ENCODE measurements around the gene DCUN1D4. TPM values are rescaled to one million over a fixed set of nuclear protein-coding genes. Genes with fewer than 3 reads are reported as not detected.

The DCUN1D4 gene
- total and polyA plus RNA-seq, 8 donors = 9.2 to 24.2 (median 16.9) TPM

- no peak for ATAC-seq
- 80 to 86% methylated on average over 4 of the region's 4 CpGs for WGBS, 2 donors
- Histone ChIP-seq H3K27me3 (no peaks in the 10 kb centered on the region), H3K27ac (no peak overlapping the region), H3K4me3 (no peak overlapping the region), H3K36me3 (no peaks in the 10 kb centered on the region), H3K9me3 (no peaks in the 10 kb centered on the region), H3K4me1 (peaks cover 0 to 6% (median 6%) of the 10 kb centered on the region in 3 donors)
- TF ChIP-seq, protein P1, sequence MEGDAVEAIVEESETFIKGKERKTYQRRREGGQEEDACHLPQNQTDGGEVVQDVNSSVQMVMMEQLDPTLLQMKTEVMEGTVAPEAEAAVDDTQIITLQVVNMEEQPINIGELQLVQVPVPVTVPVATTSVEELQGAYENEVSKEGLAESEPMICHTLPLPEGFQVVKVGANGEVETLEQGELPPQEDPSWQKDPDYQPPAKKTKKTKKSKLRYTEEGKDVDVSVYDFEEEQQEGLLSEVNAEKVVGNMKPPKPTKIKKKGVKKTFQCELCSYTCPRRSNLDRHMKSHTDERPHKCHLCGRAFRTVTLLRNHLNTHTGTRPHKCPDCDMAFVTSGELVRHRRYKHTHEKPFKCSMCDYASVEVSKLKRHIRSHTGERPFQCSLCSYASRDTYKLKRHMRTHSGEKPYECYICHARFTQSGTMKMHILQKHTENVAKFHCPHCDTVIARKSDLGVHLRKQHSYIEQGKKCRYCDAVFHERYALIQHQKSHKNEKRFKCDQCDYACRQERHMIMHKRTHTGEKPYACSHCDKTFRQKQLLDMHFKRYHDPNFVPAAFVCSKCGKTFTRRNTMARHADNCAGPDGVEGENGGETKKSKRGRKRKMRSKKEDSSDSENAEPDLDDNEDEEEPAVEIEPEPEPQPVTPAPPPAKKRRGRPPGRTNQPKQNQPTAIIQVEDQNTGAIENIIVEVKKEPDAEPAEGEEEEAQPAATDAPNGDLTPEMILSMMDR (IDR thresholded peaks at IDR 0.05) = no peak
- intact Hi-C loops (cut with DNase I) = no loop called here
- no peak for DNase-seq
- no peak for FAIRE-seq
Observed at GRCh38 chr4:51840781-51841180, 2.2 kb upstream of the DCUN1D4 start.

- peak overlapping the region; percentile 39 to 95 (median 79) for H3K4me3 ChIP-seq
- FAIRE-seq (no peak), DNase-seq (peak in 2 of 6 donors; percentile 22 to 58), ATAC-seq (no peak)
- 1% methylated on average over 20 of the region's 20 CpGs for WGBS, 2 donors
- TF ChIP-seq, protein P1 (IDR thresholded peaks at IDR 0.05) = no peak
- no peaks in the 10 kb centered on the region for H3K9me3 ChIP-seq
- intact Hi-C loops (cut with DNase I) = no loop called here
- H3K27ac ChIP-seq = peak overlapping the region in 3 of 4 donors; percentile 67 to 94 (median 84)
- H3K36me3 ChIP-seq = no peaks in the 10 kb centered on the region
- no peaks in the 10 kb centered on the region for H3K27me3 ChIP-seq
- H3K4me1 ChIP-seq = peaks cover 0 to 7% (median 6%) of the 10 kb centered on the region in 3 donors
Observed at GRCh38 chr4:51842167-51842553, 793 bp upstream of the DCUN1D4 start.

DNA sequence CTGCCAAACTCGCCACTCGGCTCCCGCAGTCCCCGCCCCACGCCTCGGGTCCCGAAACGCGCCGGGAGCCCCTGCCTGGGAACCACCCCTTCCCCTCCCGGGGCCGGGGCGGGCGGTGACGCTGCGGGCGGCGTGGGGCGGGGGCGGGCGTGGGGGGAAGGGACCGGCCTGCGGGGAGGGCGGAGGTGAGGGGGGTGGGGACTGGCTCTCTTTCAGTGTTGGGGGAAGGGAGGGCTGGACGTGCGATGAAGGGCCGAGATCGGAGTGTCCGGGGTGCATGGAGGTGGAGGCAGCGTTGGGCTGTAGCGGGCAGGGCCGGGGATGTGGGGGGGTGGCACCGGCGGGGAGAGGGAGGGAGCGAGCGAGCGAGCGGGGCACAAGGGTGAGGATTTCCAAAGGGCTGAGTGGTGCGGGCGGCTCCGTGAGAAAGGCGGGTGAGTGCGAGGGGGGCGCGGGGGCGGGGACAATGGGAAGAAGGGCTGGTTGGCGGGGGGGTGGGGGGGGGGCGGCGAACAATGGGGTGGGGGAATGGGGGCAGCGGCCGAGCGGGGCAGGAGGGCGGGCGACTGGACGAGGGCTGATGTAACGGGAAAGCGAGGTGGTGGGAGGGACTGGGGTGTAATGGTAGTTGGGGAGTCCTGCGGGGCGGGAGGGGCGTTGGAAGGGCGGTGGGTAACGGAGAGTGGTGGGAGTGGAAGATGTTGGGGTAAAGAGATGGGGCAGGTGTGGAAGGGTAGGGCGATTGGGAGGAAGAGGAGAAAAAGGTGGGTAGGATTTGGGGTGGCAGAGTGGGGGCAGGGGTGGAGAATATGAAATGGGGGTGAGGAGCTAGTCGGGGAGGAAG is 578 bp downstream of the DCUN1D4 start:
- intact Hi-C loops (cut with DNase I) = no loop called here
- FAIRE-seq = no peak

GRCh38 chr4:51844153-51845054 is 1.5 kb downstream of the DCUN1D4 start:
- ATAC-seq (peak; percentile 68 to 80 (median 78)), FAIRE-seq (no peak), DNase-seq (peak; percentile 89 to 96 (median 92))
- Histone ChIP-seq H3K27ac (peak overlapping the region; percentile 66 to 94 (median 80)), H3K9me3 (no peaks in the 10 kb centered on the region), H3K4me1 (peaks cover 0 to 7% (median 6%) of the 10 kb centered on the region in 3 donors), H3K4me3 (peak overlapping the region; percentile 54 to 91 (median 62)), H3K36me3 (no peaks in the 10 kb centered on the region), H3K27me3 (no peaks in the 10 kb centered on the region)
- WGBS, 2 donors = 0 to 1% methylated on average over 60 to 71 of the region's 71 CpGs
- TF ChIP-seq, protein P1 (IDR thresholded peaks at IDR 0.05) = no peak
- intact Hi-C loops (cut with DNase I) = no loop called here

More for the DNA sequence above, 578 bp downstream of the DCUN1D4 start:
- TF ChIP-seq, protein P1 (IDR thresholded peaks at IDR 0.05) = no peak
- ATAC-seq (peak; percentile 48 to 53 (median 50)), DNase-seq (peak; percentile 64 to 86 (median 76))
- H3K36me3 ChIP-seq = no peaks in the 10 kb centered on the region
- H3K4me1 ChIP-seq = peaks cover 0 to 7% (median 6%) of the 10 kb centered on the region in 3 donors
- 1 to 2% methylated on average over 43 to 62 of the region's 64 CpGs for WGBS, 2 donors
- H3K4me3 ChIP-seq = peak overlapping the region; percentile 67 to 95 (median 88)
- H3K27ac ChIP-seq = peak overlapping the region; percentile 68 to 94 (median 89)
- no peaks in the 10 kb centered on the region for H3K27me3 ChIP-seq
- no peaks in the 10 kb centered on the region for H3K9me3 ChIP-seq
